NCI-H2227 treated with DMSO at 0.1 percent for 48 hours (cell line): ENCODE measurements around the gene MILR1.

Experiments
- DNase-seq: peaks from one replicate; lab custom pipeline; 2025; lab: John Stamatoyannopoulos, UW

MILR1 gene

GRCh38 chr17:64503821-64504768 lies 55.2 kb downstream of the MILR1 start:
- no peak for DNase-seq

GRCh38 chr17:64504769-64505339 lies 55.9 kb downstream of the MILR1 start:
- DNase-seq = no peak

GRCh38 chr17:64505340-64506200 lies 56.7 kb downstream of the MILR1 start:
- peak; percentile 86 for DNase-seq

- peak; percentile 99 for DNase-seq
Observed at GRCh38 chr17:64506201-64506575, 57.3 kb downstream of the MILR1 start, which contains the start of gene DDX5. Gene DDX5 (minus strand): TSS chr17:64506289. CDS start chr17:64506119, 170 bp downstream.

GRCh38 chr17:64506576-64507412 lies 57.9 kb downstream of the MILR1 start, which contains the start of gene CEP95:
Gene CEP95 (plus strand): TSS chr17:64506977. CDS start chr17:64507098, 121 bp downstream.
- DNase-seq = peak; percentile 99

GRCh38 chr17:64507413-64507782 lies 58.5 kb downstream of the MILR1 start:
- DNase-seq = peak; percentile 84

- no peak for DNase-seq
Observed at GRCh38 chr17:64508683-64509082, 59.8 kb downstream of the MILR1 start.

- DNase-seq = no peak
Observed at GRCh38 chr17:64509179-64509578, 60.3 kb downstream of the MILR1 start.

GRCh38 chr17:64515419-64515818 lies 66.5 kb downstream of the MILR1 start:
- no peak for DNase-seq

GRCh38 chr17:64515829-64516228 lies 66.9 kb downstream of the MILR1 start:
- no peak for DNase-seq
